GM21786 (cell line): ENCODE data around the gene RRP12.

Experiments used
- ATAC-seq: cut with Tn5 transposase; IDR thresholded peaks from one replicate; pipeline ENCODE4 v1.9.1; 2021; ENCODE audit not compliant: unreplicated experiment

Gene RRP12

GRCh38 chr10:97314671-97315070, 86.5 kb downstream of the RRP12 start:
- ATAC-seq, result no peak

- ATAC-seq, result no peak
Observed at GRCh38 chr10:97312897-97313296, 88.2 kb downstream of the RRP12 start.

- ATAC-seq, result no peak
Observed at GRCh38 chr10:97311111-97311626, 90.0 kb downstream of the RRP12 start.

- no peak for ATAC-seq
Observed at GRCh38 chr10:97307866-97308780, 93.0 kb downstream of the RRP12 start.

- no peak for ATAC-seq
Observed at GRCh38 chr10:97307441-97307840, 93.7 kb downstream of the RRP12 start.
